HepG2 (cell line): ENCODE measurements around the gene PLXNA4. TPM values are rescaled to one million over a fixed set of nuclear protein-coding genes. Genes with fewer than 3 reads are reported as not detected.

Experiments
- ATAC-seq: fragments of 200-7000 bp; cut with Tn5 transposase; 3 replicates; pipeline ENCODE4 v1.9.1; 2020; ENCODE audit warnings: mild to moderate bottlenecking, moderate library complexity
- BruUV-seq: library from RNA; stranded (reverse); fragments of 400-500 nt; replicated peaks from 2 replicates; lab custom pipeline; 2021; lab: Mats Ljungman, UMichigan
- CTCF ChIA-PET: fragments of 300-600 bp; formaldehyde crosslinking; extraction: SDS; loops from one replicate; lab custom pipeline; 2021; ENCODE audit warnings: low total read pairs, inconsistent platforms, low intra/inter-chr PET ratio; lab: Yijun Ruan, JAX
- POLR2A ChIA-PET: fragments of 350-600 bp; sonication (Branson Sonifier 250); formaldehyde crosslinking; loops from one replicate; lab custom pipeline; 2020; ENCODE audit warnings: antibody characterized with exemption, inconsistent platforms; lab: Yijun Ruan, JAX
- DNase-seq: peaks from one replicate; pipeline ENCODE4 v3.0.0-alpha.2; 2015; ENCODE audit warnings: low spot score
- FAIRE-seq: peaks from 3 replicates; lab custom pipeline; 2011; peaks lifted over from hg19 to GRCh38; lab: Jason Lieb, UNC
- H2AFZ ChIP-seq: one replicate; pipeline ENCODE4 v1.6.1; 2011; ENCODE audit warnings: low read length, inconsistent platforms
- H3K27ac ChIP-seq: fragments of 300-600 bp; 3 replicates; pipeline ENCODE4 v1.8.0; 2011; ENCODE audit warnings: mixed run types, mild to moderate bottlenecking, mixed read lengths, low read length, inconsistent platforms; ENCODE audit not compliant: insufficient read depth; ENCODE audit errors: extremely low read length
- H3K27me3 ChIP-seq, 2 experiments: fragments of 200-600 bp in 1 of 2; 2 replicates in 1 of 2; 3 replicates in 1 of 2; pipeline versions ENCODE4 v1.6.0 to v1.8.0; 2011; ENCODE audit warnings: low read length in 2 of 2, mild to moderate bottlenecking in 2 of 2, moderate library complexity in 2 of 2, inconsistent platforms in 1 of 2; ENCODE audit not compliant: insufficient read depth in 2 of 2, control insufficient read depth in 1 of 2
- H3K36me3 ChIP-seq, 2 experiments: fragments of 200-600 bp in 1 of 2; replicated peaks in 1 of 2; 2 replicates in 1 of 2; 3 replicates in 1 of 2; pipeline versions ENCODE4 v1.5.1 to v1.8.0; 2011; ENCODE audit warnings: low read length in 2 of 2, inconsistent platforms in 1 of 2; ENCODE audit not compliant: insufficient read depth in 2 of 2, control insufficient read depth in 1 of 2
- H3K4me1 ChIP-seq: 2 replicates; pipeline ENCODE4 v1.5.1; 2012; ENCODE audit warnings: low read length, inconsistent platforms; ENCODE audit not compliant: insufficient read depth
- H3K4me2 ChIP-seq: 2 replicates; pipeline ENCODE4 v1.6.0; 2011; ENCODE audit warnings: low read depth, low read length, inconsistent platforms
- H3K4me3 ChIP-seq, 3 experiments: fragments of 200-600 bp in 1 of 3; sonication (generic), shearing (Covaris generic) in 1 of 3; replicated peaks in 1 of 3; 2 replicates each; pipeline ENCODE4 v1.5.1; 2011 to 2016; ENCODE audit warnings: low read length in 3 of 3, inconsistent platforms in 2 of 3, low read depth in 2 of 3, mild to moderate bottlenecking in 2 of 3, control low read depth in 1 of 3, mixed read lengths in 1 of 3; ENCODE audit not compliant: insufficient read depth in 1 of 3
- H3K79me2 ChIP-seq: one replicate; pipeline ENCODE4 v1.6.1; 2011; ENCODE audit warnings: low read length, inconsistent platforms; ENCODE audit not compliant: insufficient read depth
- H3K9ac ChIP-seq: 2 replicates; pipeline ENCODE4 v1.6.0; 2011; ENCODE audit warnings: mild to moderate bottlenecking, low read depth, low read length, inconsistent platforms; ENCODE audit not compliant: insufficient read depth
- H3K9me3 ChIP-seq: 2 replicates; pipeline ENCODE4 v1.5.1; 2012; ENCODE audit warnings: mild to moderate bottlenecking, low read length
- H4K20me1 ChIP-seq: 2 replicates; pipeline ENCODE4 v1.6.0; 2011; ENCODE audit warnings: inconsistent platforms, mild to moderate bottlenecking, low read length, moderate library complexity; ENCODE audit not compliant: insufficient read depth
- HHEX ChIP-seq: IDR thresholded peaks from 2 replicates; pipeline ENCODE4 v1.6.1; 2016; ENCODE audit warnings: control low read depth
- RARG ChIP-seq: sonication (generic); formaldehyde crosslinking; IDR thresholded peaks from 2 replicates; pipeline ENCODE4 v1.4.0; 2020; ENCODE audit warnings: low read depth, mild to moderate bottlenecking, missing genetic modification reagents
- YY1 ChIP-seq: IDR thresholded peaks from 2 replicates; pipeline ENCODE4 v1.6.1; 2011; ENCODE audit warnings: low read length, low read depth, moderate library complexity, mild to moderate bottlenecking; ENCODE audit not compliant: insufficient read depth, insufficient replicate concordance
- ZIK1 ChIP-seq: sonication (generic); formaldehyde crosslinking; IDR thresholded peaks from 2 replicates; pipeline ENCODE4 v1.5.0; 2020; ENCODE audit warnings: mild to moderate bottlenecking, low read depth, missing genetic modification reagents, borderline replicate concordance
- ZNF224 ChIP-seq: sonication (generic); formaldehyde crosslinking; IDR thresholded peaks from 2 replicates; pipeline ENCODE4 v1.5.0; 2020; ENCODE audit warnings: mild to moderate bottlenecking, missing genetic modification reagents
- ZNF605 ChIP-seq: sonication (generic); formaldehyde crosslinking; IDR thresholded peaks from 2 replicates; pipeline ENCODE4 v1.8.0; 2022; ENCODE audit warnings: mild to moderate bottlenecking, missing genetic modification reagents
- WGBS: methylation state at CpG from one replicate; pipeline ENCODE4 v1.1.6; 2017; ENCODE audit warnings: low lambda C conversion rate; 5-methylcytosine and 5-hydroxymethylcytosine counted together
- in situ Hi-C: cut with HindIII; loops from 2 replicates; pipeline ENCODE4 v1.10.0; 2017; ENCODE audit warnings: low pct_unique_long_range_greater_than_20kb; ENCODE audit not compliant: extremely low pct_ligation_motif_present
- intact Hi-C: fragments of 100-400 bp; cut with micrococcal nuclease; formaldehyde crosslinking; loops from one replicate; pipeline ENCODE4 v1.10.0; 2022; ENCODE audit not compliant: unreplicated experiment
- polyA plus RNA-seq, 8 experiments: library from polyadenylated mRNA; depleted of rRNA in 3 of 8; stranded (reverse) in 7 of 8; unstranded in 1 of 8; fragments of >200 nt; fragmentation: Illumina TruSeq in 4 of 8; extraction: Trizol in 4 of 8; gene quantifications; 2 replicates each; pipeline versions ENCODE4 v1.2.1 to v1.2.3, GENCODE V29; 2011 to 2016; ENCODE audit warnings: low read depth in 4 of 8, missing spikeins in 1 of 8, mixed read lengths in 1 of 8; ENCODE audit not compliant: insufficient read depth in 1 of 8
- total RNA-seq, 5 experiments: library from RNA; depleted of rRNA; stranded (reverse); fragments of >200 nt; fragmentation: Illumina TruSeq; extraction: Trizol; gene quantifications; 2 replicates each; pipeline ENCODE4 v1.2.3, GENCODE V29; 2016; ENCODE audit warnings: low read depth in 1 of 5
- TF ChIP-seq, protein P1 (sequence below), 2 experiments: sonication (generic) in 1 of 2; formaldehyde crosslinking in 1 of 2; IDR thresholded peaks; 2 replicates each; pipeline versions ENCODE4 v1.6.1 to v1.9.0; 2014 to 2022; ENCODE audit warnings: antibody characterized with exemption in 1 of 2, borderline replicate concordance in 1 of 2, inconsistent platforms in 1 of 2, low read depth in 1 of 2, missing genetic modification reagents in 1 of 2
- TF ChIP-seq, protein P2 (sequence below): sonication (generic); formaldehyde crosslinking; IDR thresholded peaks from 2 replicates; pipeline ENCODE4 v1.4.0; 2020; ENCODE audit warnings: mild to moderate bottlenecking, missing genetic modification reagents
- TF ChIP-seq, protein P3 (sequence below): conservative IDR thresholded peaks from 2 replicates; pipeline ENCODE4 v1.6.1; 2018; ENCODE audit warnings: missing genetic modification reagents

Gene PLXNA4
- total and polyA plus RNA-seq, 2 of the 13 experiments (the other 11 are each of a cell fraction or from before 2014, with no cell fraction given) = 0.01 to 0.04 TPM

DNA sequence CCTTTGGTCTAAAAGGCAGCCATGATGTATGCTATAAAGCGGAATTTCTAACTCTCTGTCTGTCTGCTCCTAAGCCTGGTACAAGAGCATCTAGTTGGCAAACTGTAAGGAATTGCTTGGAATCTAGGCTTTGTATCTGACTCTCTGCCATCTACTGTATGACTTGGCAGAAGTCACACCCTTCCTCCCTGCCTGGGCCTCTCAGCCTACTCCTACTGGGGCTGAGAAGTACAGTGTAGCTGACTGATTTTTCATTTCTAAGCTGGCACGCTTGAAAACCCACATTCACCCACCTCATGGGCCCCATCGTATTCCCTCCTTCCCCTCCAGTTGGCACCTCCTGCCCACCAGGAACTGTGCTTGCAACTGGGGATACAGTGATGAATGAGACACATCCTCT is 435.2 kb downstream of the PLXNA4 start (continued):
- TF ChIP-seq, protein P1, sequence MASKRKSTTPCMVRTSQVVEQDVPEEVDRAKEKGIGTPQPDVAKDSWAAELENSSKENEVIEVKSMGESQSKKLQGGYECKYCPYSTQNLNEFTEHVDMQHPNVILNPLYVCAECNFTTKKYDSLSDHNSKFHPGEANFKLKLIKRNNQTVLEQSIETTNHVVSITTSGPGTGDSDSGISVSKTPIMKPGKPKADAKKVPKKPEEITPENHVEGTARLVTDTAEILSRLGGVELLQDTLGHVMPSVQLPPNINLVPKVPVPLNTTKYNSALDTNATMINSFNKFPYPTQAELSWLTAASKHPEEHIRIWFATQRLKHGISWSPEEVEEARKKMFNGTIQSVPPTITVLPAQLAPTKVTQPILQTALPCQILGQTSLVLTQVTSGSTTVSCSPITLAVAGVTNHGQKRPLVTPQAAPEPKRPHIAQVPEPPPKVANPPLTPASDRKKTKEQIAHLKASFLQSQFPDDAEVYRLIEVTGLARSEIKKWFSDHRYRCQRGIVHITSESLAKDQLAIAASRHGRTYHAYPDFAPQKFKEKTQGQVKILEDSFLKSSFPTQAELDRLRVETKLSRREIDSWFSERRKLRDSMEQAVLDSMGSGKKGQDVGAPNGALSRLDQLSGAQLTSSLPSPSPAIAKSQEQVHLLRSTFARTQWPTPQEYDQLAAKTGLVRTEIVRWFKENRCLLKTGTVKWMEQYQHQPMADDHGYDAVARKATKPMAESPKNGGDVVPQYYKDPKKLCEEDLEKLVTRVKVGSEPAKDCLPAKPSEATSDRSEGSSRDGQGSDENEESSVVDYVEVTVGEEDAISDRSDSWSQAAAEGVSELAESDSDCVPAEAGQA (IDR thresholded peaks at IDR 0.05; ENCODE audit: low read depth) = no peak
- TF ChIP-seq, protein P1 (CRISPR knock-in tag; IDR thresholded peaks at IDR 0.05; ENCODE audit: borderline replicate concordance) = no peak
- TF ChIP-seq HHEX (no peak), ZNF605 (CRISPR knock-in tag) (no peak)

DNA sequence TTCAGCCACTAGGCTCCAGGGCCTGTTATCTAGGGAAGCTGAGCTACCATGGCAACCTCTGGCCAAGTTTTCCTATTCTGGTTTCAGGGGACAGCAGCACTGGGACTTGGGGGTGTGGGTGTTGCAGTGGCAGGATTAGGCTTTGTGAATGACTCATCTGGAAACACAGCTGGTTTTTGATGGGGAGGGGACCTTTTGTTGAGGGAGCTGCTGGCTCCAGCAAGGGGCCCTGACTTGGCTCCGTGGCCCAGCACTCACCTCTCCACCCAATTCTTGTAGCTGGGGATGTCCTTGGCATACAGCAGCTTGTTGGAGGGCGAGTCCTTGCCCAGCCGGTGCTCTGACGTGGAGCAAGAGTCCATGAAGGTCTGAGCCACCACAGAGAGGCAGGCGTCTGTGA is 435.9 kb downstream of the PLXNA4 start:
- Histone ChIP-seq H3K4me1 (no peaks in the 10 kb centered on the region), H3K4me3 (no peak overlapping the region), H3K27me3 (peaks cover 0 to 43% of the 10 kb centered on the region in 2 experiments; a peak in 3 of 5 replicates), H2AFZ (no peak overlapping the region), H3K4me2 (no peak overlapping the region), H3K9ac (no peak overlapping the region), H3K9me3 (no peaks in the 10 kb centered on the region), H3K36me3 (no peaks in the 10 kb centered on the region), H3K79me2 (no peaks in the 10 kb centered on the region), H3K27ac (no peak overlapping the region)
- intact Hi-C loops = no loop called here
- no TSS peak for BruUV-seq
- CTCF ChIA-PET = no interaction called here
- FAIRE-seq (no peak), ATAC-seq (no peak), DNase-seq (no peak)
- in situ Hi-C loops = no loop called here
- WGBS = 0% methylated on average over 4 of the region's 5 CpGs
- POLR2A ChIA-PET = no interaction called here
- TF ChIP-seq, protein P2, sequence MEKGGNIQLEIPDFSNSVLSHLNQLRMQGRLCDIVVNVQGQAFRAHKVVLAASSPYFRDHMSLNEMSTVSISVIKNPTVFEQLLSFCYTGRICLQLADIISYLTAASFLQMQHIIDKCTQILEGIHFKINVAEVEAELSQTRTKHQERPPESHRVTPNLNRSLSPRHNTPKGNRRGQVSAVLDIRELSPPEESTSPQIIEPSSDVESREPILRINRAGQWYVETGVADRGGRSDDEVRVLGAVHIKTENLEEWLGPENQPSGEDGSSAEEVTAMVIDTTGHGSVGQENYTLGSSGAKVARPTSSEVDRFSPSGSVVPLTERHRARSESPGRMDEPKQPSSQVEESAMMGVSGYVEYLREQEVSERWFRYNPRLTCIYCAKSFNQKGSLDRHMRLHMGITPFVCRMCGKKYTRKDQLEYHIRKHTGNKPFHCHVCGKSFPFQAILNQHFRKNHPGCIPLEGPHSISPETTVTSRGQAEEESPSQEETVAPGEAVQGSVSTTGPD (CRISPR knock-in tag) = no peak
- TF ChIP-seq, protein P3, sequence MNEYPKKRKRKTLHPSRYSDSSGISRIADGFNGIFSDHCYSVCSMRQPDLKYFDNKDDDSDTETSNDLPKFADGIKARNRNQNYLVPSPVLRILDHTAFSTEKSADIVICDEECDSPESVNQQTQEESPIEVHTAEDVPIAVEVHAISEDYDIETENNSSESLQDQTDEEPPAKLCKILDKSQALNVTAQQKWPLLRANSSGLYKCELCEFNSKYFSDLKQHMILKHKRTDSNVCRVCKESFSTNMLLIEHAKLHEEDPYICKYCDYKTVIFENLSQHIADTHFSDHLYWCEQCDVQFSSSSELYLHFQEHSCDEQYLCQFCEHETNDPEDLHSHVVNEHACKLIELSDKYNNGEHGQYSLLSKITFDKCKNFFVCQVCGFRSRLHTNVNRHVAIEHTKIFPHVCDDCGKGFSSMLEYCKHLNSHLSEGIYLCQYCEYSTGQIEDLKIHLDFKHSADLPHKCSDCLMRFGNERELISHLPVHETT (CRISPR knock-in tag) = no peak
- no peak for TF ChIP-seq ZIK1 (CRISPR knock-in tag)
- no peak for TF ChIP-seq RARG (CRISPR knock-in tag)
- TF ChIP-seq ZNF224 = no peak
- no peak for TF ChIP-seq YY1
- TF ChIP-seq, all 625 proteins: peak for 0
- H4K20me1 ChIP-seq = no peaks in the 10 kb centered on the region; the same call in 1 of the 2 replicates
